GM12873 (cell line): ENCODE measurements around the gene OTOGL.

Experiments used
- TF ChIP-seq, protein P1 (sequence below): IDR thresholded peaks from 2 replicates; pipeline ENCODE4 v1.5.1; 2012; ENCODE audit warnings: low read depth, mild to moderate bottlenecking, moderate library complexity, low read length, control low read depth; ENCODE audit not compliant: insufficient read depth; ENCODE audit errors: missing control alignments

The OTOGL gene

DNA sequence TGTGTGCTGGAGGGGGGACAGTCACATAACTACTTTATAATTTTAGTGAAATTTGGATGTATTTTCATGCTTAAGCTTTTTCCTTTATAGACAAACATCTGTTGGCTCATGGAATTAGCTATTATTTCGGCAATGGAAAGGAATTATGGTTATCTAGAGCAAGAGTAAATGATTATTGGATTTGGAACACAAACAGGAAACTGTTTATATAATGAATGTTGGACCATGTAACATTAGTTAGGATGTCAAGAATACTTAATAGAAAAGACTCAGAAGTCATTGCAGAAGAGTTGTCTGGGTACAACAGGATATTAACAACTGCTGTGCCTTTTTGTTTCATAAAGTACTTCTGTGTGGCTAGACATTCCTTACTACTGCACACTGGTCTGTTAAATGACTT is 108.7 kb downstream of the OTOGL start:
- TF ChIP-seq, protein P1, sequence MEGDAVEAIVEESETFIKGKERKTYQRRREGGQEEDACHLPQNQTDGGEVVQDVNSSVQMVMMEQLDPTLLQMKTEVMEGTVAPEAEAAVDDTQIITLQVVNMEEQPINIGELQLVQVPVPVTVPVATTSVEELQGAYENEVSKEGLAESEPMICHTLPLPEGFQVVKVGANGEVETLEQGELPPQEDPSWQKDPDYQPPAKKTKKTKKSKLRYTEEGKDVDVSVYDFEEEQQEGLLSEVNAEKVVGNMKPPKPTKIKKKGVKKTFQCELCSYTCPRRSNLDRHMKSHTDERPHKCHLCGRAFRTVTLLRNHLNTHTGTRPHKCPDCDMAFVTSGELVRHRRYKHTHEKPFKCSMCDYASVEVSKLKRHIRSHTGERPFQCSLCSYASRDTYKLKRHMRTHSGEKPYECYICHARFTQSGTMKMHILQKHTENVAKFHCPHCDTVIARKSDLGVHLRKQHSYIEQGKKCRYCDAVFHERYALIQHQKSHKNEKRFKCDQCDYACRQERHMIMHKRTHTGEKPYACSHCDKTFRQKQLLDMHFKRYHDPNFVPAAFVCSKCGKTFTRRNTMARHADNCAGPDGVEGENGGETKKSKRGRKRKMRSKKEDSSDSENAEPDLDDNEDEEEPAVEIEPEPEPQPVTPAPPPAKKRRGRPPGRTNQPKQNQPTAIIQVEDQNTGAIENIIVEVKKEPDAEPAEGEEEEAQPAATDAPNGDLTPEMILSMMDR, result no peak

DNA sequence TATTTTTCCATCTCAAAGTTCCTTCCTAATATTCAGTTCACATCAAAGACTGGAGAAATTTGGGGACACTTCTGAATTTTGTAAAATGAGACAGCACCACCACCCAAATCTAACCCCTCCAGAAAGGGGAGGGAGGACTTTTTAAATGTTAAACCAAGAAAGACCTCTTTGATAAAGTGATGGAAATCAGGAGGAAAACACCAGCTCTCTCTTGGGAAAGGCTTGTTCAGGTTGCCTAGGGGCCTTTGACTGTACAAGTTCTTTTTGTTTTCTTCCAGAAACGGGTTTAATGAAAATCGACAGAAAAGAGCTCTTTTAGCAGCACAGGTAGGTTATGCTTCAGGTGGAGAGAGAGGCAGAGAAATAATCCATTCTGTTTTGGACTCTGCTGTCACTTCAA is 112.3 kb downstream of the OTOGL start:
- TF ChIP-seq, protein P1, result no peak

DNA sequence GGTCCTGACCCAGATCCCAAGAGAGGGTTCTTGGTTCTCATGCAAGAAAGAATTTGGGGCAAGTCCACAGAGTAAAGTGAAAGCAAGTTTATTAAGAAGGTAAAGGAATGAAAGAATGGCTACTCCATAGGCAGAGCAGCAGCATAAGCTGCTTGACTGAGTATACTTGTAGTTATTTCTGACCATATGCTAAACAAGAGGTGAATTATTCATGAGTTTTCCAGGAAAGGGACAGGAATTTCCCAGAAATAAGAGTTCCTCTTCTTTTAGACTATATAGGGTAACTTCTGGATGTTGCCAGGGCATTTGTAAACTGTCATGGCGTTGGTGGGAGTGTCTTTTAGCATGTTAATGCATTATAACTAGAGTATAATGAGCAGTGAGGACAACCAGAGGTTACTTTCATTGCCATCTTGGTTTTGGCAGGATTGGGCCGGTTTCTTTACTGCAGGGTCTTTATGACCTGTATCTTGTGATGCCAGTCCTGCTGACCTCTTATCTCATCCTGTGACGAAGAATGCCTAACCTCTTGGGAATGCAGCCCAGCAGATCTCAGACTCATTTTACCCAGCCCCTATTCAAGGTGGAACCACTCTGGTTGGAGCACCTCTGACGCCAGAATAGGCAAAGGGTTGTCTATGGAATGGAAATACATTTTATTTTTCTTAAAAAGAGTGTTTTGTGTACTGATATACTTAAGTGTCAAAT is 113.8 kb downstream of the OTOGL start:
- TF ChIP-seq, protein P1, result no peak

DNA sequence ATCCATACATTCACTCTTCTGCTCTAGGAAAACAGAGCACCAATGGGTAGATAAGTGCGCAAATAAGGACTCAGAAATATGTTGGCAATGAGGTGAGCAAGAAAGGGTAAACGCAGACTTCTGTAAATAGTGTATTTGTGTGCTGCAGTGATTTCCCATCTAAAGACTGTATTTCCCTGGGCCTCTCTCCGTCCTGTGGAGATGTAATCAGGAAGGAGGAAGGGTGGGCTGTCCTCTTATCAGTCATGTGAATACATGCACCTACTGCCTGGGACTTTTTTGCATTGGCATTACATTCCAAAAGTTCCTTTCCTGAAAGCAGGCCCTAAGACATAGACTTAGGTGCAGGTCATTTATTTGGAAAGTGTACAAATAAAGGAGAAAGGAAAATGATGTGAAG is 114.5 kb downstream of the OTOGL start:
- TF ChIP-seq, protein P1, result no peak

DNA sequence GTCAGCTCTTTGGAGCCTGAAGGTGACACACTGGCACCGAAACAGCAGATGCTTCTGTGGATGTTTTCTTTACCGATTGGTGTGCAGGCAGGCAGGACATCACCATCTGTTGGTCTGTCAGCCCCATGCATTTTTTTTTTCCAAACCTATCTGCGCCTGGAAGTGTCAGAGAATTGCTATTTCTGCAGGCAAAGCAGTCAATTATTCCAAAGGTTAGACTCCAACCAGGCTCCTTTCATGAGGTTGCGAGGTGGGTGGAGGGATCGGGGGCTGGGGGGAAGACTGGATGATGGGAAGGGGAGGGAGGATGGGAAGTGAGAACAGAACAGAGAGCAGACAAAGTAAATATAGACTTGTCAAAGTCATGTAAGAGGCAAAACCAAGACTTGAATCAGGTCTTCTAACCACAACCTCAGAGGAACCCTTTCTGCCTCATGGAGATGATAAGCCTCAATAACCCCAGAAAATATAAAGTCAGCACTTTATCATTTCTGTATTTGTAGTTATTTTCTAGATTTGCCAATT is 117.7 kb downstream of the OTOGL start:
- TF ChIP-seq, protein P1, result no peak

DNA sequence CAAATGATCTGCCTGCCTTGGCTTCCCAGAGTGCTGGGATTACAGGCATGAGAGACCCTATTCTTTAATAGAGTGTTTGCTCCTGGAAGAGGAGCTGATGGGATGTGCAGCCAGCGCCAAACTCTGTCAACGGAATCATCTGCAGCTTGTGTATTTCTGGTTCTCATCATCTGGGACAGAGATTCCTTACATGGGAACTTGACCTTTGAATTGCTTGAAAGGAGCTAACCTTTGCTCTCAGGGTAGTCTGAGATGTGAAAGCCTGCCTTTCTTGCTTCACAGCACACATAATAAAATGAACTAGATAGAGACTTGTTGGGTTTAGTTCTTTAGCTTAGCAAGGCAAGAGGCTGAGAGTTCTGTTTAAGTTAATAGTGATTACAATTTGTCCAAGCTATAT is 120.0 kb downstream of the OTOGL start:
- TF ChIP-seq, protein P1, result no peak

DNA sequence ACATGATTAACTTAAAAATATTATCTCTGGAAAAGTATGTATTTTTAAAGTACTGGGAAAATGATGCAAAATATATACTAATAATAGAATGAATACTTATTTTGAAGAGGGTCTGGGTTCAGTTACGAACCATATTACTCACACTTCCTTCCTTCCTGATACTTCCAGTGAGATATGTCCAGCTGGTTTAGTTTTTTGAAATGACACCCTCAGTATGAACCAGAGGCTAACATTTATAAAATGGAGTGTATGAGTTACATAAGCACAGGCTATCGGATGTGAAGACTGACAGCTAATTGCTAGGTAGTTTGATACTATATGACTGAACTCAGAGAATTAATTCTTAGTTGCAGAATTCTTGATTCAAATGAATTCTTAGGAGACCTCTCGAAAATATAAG is 122.9 kb downstream of the OTOGL start:
- TF ChIP-seq, protein P1, result no peak

DNA sequence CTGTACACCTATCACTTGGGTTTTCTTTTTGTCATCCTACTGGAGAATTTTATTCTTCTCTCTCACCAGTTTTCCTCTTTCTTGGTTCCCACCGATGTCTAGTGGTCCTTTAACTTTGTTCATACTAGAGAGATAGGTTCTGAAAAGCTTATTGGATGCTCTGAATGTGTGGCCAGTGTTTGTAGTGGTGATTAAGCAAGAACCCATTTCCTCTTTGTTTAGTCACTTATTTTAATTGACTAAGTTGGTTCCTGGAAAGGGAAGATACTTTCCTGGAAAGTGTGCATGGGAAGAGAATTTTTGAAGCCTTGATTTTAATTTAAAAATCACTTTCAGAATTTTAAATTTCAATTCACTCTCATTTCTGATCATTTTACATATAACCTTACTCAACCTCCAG is 127.2 kb downstream of the OTOGL start:
- TF ChIP-seq, protein P1, result no peak
